Prostate gland (tissue), 2 donors: ENCODE results near the gene A3GALT2. TPM values are rescaled to one million over a fixed set of nuclear protein-coding genes. Genes with fewer than 3 reads are reported as not detected.

Experiments used
- DNase-seq: peaks from one replicate; pipeline ENCODE4 v3.0.0-alpha.2; 2019; ENCODE audit warnings: low spot score
- H3K27ac ChIP-seq, 2 donors: fragments of 200-600 bp; sonication (generic); 2 replicates each; pipeline ENCODE4 v1.5.1; 2017 to 2019
- H3K27me3 ChIP-seq: fragments of 200-600 bp; sonication (generic); replicated peaks from 2 replicates; pipeline ENCODE4 v1.5.1; 2019; ENCODE audit not compliant: insufficient read depth
- H3K36me3 ChIP-seq, 2 donors: fragments of 200-600 bp; sonication (generic); 1 replicate in 1 of 2; 2 replicates in 1 of 2; pipeline versions ENCODE4 v1.5.1 to v1.8.1; 2017 to 2019
- H3K4me1 ChIP-seq: fragments of 200-600 bp; sonication (generic); replicated peaks from 2 replicates; pipeline ENCODE4 v1.5.1; 2019
- H3K4me3 ChIP-seq, 2 donors: fragments of 200-600 bp; sonication (generic); 2 replicates each; pipeline ENCODE4 v1.5.1; 2017 to 2019
- H3K9me3 ChIP-seq: fragments of 200-600 bp; sonication (generic); 2 replicates; pipeline ENCODE4 v1.5.1; 2017
- POLR2A ChIP-seq: fragments of 450-650 bp; IDR thresholded peaks from one replicate; pipeline ENCODE4 v1.6.1; 2016; ENCODE audit warnings: antibody characterized with exemption, mild to moderate bottlenecking
- POLR2AphosphoS5 ChIP-seq: sonication (generic); formaldehyde crosslinking; IDR thresholded peaks from one replicate; pipeline ENCODE4 v1.6.1; 2017; ENCODE audit warnings: antibody characterized with exemption
- WGBS: methylation state at CpG from one replicate; pipeline ENCODE4 v1.1.5; 2018; 5-methylcytosine and 5-hydroxymethylcytosine counted together
- intact Hi-C: fragments of 100-400 bp; cut with DNase I; formaldehyde crosslinking; loops from one replicate; pipeline ENCODE4 v1.14.2; 2022
- total RNA-seq, 2 donors: library from RNA; depleted of rRNA; stranded (reverse); fragments of >200 nt; gene quantifications; one replicate each; pipeline ENCODE4 v1.1.0, GENCODE V29; 2016
- TF ChIP-seq, protein P1 (sequence below), 4 experiments: fragments of 200-600 bp in 2 of 4; fragments of 450-650 bp in 2 of 4; sonication (generic) in 2 of 4; IDR thresholded peaks; 1 replicate in 3 of 4; 2 replicates in 1 of 4; pipeline ENCODE4 v1.5.1; 2016 to 2019; ENCODE audit warnings: antibody characterized with exemption in 4 of 4, mild to moderate bottlenecking in 2 of 4, moderate library complexity in 2 of 4

A3GALT2 gene
- total RNA-seq, 2 donors from 2014 or later, result 0.46 TPM; not detected in 1

DNA sequence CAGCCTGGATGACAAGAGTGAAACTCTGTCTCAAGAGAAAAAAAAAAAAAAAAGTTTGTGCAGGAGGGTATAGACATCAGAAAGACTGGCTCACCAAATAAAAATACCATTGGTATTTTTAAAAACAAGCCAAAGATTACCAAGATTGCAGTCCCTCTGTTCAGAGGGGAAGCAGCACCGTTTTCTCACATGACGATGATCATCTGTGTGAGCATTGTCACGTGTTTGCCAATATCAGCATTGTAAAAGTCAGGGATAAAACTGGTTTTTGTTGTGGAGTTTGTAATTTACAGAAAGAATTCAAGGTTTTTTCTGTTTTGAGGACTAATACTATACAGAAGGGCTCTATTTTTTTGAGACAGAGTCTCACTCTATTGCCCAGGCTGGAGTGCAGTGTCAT is 38.1 kb downstream of the A3GALT2 start:
- peaks cover 7 to 12% of the 10 kb centered on the region in 2 donors for H3K36me3 ChIP-seq
- H3K4me3 ChIP-seq, result no peak overlapping the region
- no peaks in the 10 kb centered on the region for H3K9me3 ChIP-seq
- no peaks in the 10 kb centered on the region for H3K27me3 ChIP-seq
- H3K4me1 ChIP-seq, result no peaks in the 10 kb centered on the region
- no peak overlapping the region for H3K27ac ChIP-seq
- no peak for DNase-seq
- intact Hi-C loops, result no loop called here
- peak; percentile 14 for TF ChIP-seq POLR2AphosphoS5
- TF ChIP-seq, protein P1, sequence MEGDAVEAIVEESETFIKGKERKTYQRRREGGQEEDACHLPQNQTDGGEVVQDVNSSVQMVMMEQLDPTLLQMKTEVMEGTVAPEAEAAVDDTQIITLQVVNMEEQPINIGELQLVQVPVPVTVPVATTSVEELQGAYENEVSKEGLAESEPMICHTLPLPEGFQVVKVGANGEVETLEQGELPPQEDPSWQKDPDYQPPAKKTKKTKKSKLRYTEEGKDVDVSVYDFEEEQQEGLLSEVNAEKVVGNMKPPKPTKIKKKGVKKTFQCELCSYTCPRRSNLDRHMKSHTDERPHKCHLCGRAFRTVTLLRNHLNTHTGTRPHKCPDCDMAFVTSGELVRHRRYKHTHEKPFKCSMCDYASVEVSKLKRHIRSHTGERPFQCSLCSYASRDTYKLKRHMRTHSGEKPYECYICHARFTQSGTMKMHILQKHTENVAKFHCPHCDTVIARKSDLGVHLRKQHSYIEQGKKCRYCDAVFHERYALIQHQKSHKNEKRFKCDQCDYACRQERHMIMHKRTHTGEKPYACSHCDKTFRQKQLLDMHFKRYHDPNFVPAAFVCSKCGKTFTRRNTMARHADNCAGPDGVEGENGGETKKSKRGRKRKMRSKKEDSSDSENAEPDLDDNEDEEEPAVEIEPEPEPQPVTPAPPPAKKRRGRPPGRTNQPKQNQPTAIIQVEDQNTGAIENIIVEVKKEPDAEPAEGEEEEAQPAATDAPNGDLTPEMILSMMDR (IDR thresholded peaks at IDR 0.05), result no peak
- WGBS, result 25% methylated on average over 3 of the region's 3 CpGs

DNA sequence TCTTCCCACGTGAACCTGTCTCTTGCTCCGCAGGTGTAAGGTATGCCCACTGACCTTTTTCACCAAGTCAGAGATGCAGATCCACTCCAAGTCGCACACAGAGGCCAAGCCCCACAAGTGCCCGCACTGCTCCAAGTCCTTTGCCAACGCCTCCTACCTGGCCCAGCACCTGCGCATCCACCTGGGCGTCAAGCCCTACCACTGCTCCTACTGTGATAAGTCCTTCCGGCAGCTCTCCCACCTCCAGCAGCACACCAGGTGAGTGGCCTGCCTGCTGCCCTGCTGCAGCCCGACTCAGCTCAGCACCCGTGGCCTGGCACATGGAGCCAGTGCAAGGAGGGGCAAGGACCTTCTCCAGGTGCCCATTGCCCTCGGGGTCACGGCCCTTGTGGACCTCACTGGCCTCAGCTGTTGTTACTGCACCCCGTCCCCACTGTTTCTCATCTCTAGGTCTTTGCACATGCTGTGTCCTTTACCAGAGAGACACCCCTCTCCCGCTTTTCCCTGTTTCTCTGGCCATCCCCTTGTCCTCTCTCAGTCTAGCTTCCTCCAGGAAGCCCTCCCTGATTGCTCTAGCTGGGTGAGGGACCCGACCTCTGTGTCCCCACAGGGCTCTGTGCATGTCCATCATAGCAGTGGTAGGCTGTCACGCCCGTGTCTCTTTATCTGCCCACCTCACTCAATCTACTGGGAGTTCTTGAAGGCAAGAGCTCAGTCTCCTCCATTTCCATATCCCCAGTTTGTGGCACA is 39.2 kb downstream of the A3GALT2 start:
- WGBS, result 95% methylated on average over 17 of the region's 17 CpGs
- Histone ChIP-seq H3K36me3 (peaks cover 7 to 12% of the 10 kb centered on the region in 2 donors), H3K27ac (no peak overlapping the region), H3K4me1 (no peaks in the 10 kb centered on the region), H3K9me3 (no peaks in the 10 kb centered on the region), H3K4me3 (no peak overlapping the region), H3K27me3 (no peaks in the 10 kb centered on the region)
- TF ChIP-seq POLR2A (no peak), POLR2AphosphoS5 (no peak)
- TF ChIP-seq, protein P1 (IDR thresholded peaks at IDR 0.05), result no peak
- DNase-seq, result no peak
- intact Hi-C loops, result no loop called here

DNA sequence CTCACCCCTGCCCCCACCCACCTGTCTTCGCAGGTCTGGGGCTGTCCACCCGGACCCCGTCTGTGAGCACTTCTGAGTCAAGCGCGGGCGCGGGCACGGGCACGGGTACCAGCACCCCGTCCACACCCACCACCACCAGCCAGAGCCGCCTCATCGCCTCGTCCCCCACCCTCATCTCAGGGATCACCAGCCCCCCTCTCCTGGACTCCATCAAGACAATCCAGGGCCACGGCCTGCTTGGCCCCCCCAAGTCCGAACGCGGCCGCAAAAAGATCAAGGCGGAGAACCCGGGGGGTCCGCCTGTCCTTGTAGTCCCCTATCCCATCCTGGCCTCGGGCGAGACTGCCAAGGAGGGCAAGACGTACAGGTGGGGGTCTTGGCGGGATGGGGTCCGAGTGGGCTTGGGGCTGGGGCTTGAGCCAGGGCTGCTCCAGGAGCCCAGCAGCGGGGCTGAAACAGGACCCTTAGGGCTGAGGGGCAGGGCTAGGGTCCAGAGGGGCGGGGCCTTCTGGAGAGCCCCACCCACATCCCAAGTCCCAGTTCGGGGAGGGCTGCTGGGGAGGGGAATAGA is 40.7 kb downstream of the A3GALT2 start:
- DNase-seq, result no peak
- Histone ChIP-seq H3K27me3 (no peaks in the 10 kb centered on the region), H3K4me1 (no peaks in the 10 kb centered on the region), H3K4me3 (no peak overlapping the region), H3K9me3 (no peaks in the 10 kb centered on the region), H3K27ac (no peak overlapping the region), H3K36me3 (peaks cover 7 to 12% of the 10 kb centered on the region in 2 donors)
- 94% methylated on average over 29 of the region's 29 CpGs for WGBS
- intact Hi-C loops, result no loop called here
- TF ChIP-seq, protein P1 (IDR thresholded peaks at IDR 0.05), result no peak
- TF ChIP-seq POLR2AphosphoS5 (no peak), POLR2A (no peak)

DNA sequence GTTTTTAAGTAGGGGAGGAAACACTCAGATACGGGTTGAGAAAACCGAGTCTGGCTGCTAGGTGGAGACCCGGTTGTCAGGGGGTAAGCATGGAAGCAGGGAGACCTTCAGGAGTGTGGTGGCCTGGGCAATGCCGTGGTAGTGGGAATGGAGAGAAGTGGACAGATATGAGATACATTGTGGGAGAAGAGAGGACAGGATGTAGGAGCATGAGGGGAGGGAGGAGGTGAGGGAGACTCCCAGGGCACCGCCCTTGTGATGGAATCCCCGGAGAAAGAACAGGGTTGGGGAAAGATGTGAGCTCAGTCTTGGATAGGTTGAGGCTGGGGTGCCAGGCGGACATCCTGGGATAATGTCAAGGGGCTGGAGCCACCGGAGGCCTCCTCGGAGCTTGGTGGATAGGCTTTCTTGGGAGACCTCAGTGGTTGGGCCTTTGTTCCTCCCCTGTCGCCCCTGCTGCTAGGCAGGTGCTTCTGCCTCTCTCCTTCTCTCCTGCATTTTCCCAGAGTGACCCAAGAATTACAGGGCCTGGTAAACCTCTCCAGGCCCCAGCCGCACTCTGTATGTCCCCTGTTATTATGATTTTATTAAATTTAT is 43.3 kb downstream of the A3GALT2 start:
- Histone ChIP-seq H3K27ac (no peak overlapping the region), H3K4me3 (no peak overlapping the region), H3K27me3 (no peaks in the 10 kb centered on the region), H3K9me3 (no peaks in the 10 kb centered on the region), H3K36me3 (peaks cover 7 to 12% of the 10 kb centered on the region in 2 donors), H3K4me1 (no peaks in the 10 kb centered on the region)
- DNase-seq, result no peak
- WGBS, result 85% methylated on average over 11 of the region's 11 CpGs
- TF ChIP-seq POLR2A (no peak), POLR2AphosphoS5 (no peak)
- TF ChIP-seq, protein P1 (IDR thresholded peaks at IDR 0.05), result no peak
- intact Hi-C loops, result no loop called here
